GM18873 (cell line): ENCODE data around the gene POLG2.

Experiments
- ATAC-seq: cut with Tn5 transposase; IDR thresholded peaks from one replicate; pipeline ENCODE4 v1.9.1; 2021; ENCODE audit warnings: mild to moderate bottlenecking, moderate library complexity, moderate number of reproducible peaks; ENCODE audit not compliant: unreplicated experiment, low FRiP score

POLG2 gene

DNA sequence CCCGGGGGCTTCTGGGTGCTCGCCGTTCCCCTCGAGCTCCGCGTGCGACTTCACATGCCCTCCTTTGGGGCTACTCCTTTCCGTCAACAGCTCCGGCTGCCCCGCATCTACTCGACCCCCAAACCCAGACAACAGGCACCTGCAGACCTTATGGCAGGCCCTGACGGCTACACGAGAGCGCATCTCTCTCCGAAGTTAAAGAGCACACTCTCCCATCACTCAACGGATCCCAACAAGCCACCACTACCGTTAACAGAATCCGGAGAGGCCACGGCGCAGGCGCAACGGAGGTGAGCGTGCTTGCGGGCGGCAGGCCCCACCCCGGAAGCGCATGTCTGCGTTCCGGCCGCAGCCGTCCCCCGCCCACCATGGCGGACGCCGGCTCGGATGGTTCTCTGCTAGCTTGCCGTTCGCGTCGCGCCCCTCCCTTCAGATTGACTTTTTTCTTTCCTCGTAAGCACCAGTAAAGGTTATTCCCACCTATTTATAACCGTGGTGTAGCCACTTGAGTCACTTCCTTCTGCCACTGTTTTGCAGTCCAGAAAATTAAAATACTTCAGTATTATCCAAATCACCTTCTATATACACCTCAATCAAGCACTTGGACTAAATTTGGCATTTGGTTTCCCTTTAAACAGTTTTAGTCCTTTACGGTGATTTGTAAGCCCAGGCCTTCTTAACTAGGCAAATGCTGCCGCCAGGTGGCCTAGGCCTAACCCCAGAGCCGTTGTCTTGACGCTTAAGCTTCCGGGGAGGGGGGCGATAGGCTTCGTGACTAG is at the start of gene POLG2:
TSS of gene POLG2 (minus strand) at position 269 of the 779 bp plus-strand sequence. CDS start at position 183, 86 bp downstream.
- peak; percentile 80 for ATAC-seq

DNA sequence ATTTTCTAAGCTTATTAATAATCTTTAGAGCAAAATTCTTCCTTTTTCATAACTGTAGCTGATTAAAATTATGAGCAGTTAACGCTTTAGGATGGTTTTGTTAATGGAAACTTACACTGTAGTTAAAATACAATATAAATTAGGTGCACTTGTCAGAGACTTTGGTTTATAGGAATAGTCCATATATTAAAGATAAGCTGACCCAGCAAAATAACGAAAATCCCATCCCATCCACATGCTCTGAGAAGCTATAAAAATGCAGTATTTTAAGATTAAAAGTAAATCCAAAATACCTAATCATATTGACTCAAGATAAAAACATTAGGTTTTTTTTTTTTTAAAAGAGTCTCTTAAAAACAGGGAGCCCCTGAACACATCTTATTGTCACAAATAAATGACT is 47.9 kb upstream of the POLG2 start:
- no peak for ATAC-seq

DNA sequence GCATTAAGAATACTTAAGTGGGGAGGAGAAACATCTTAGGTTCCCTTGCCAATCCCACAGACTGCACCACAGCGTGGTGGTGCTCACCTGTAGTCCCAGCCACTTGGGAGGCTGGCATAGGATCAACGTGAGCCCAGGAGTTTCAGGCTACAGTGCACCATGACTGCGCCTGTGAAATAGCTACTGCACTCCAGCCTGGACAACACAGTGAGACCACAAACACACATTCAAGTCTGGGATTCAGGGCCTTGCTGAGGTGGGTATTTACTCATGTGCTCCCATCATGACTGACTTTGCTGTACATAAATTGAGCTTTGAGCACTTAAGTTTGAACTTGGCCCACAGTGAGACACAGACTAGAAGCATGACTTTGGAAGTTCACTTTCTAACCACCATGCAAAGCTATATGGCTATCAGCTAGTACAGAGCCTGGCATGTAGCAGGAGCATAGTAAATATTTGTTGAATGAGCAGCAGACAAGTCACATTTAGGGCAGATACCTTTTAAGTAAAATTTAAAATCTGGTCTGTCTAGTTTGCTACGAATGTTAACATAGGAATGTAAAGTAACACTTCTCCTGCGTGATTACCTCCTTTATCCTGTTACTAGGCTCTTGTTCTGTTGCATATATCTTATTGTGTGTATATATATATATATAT is 43.4 kb upstream of the POLG2 start:
- ATAC-seq, result no peak

DNA sequence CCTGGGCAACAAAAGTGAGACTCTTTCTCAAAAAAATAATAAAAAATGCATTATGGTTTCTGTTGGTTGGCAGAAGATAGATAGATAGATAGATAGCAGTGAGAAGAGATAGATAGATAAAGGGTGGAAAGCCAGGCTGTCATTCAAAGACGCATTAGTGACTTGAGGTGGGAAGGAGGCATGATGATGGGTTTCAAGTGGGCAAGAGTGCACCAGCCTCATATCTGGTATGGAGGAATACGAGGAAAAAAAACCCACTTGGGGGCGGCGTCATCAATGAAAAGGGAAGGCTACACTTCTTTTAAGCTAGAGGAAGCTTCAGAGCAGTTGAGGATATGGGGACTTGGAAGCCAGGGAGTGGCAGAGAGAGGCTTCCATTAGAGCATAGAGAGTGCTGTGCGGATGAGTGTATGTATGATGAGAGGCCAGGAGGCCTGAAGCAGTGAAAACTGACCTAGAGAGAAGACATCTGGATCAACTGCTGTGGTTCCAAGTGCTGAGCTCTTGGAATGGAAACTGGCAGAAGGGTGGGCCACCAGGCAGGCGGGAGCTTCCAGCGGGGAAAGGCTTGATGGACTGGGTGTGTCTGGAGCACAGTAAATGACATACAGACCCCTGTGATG is 41.8 kb upstream of the POLG2 start:
- ATAC-seq, result no peak

DNA sequence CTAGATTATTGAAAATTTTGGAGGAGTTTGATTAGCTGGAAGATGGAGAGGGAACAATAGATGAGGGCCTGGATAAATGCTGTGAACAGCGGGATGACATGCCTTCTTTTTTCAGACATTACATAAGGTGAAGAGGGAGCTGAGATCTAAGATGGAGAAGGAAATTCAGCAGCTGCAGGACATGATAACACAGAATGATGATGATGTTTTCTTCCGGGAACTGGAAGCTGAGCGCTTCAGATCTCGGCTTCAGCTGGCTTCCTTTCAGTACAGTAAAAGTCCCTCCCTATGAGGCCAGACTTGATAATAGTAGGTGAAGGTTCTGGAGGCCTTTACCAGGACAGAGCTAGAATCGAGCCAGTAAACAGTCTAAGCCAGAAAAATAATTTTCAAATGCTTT is 40.6 kb upstream of the POLG2 start:
- ATAC-seq, result no peak

DNA sequence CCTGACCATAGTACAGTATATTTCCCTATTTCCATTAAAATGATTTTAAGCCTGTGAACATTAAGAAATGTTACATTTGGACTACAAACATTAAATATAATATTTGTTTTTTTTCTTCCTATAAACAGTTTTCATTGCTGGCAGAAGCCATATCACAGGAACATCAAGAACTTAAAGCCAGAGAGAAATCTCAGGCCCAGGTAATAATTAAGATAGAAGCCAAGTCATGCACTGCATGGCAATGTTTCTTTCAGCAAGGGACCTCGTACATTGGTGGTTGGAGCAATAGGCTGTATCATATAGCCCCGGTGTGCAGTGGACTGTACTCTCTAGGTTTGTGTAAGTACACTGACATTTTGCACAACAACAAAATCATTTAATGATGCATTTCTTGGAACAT is 40.1 kb upstream of the POLG2 start:
- no peak for ATAC-seq

DNA sequence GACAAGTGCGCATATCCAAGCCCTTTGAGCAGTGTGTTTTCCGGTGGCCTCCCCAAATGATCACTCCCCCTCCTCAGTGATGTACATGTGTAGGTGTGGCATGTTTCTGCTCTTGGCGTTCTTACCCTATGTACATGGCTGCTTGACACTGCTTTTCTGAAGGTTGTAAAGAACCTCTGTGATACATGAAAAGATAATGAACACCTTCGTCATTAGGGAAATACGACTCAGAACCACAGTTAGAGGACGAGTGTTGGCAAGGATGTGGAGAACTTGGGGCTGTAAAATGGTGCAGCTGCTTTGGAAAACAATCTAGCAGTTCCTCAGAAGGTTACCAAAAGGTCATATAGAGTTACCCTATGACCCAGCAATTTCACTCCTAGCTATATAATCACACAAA is 38.5 kb upstream of the POLG2 start:
- no peak for ATAC-seq

DNA sequence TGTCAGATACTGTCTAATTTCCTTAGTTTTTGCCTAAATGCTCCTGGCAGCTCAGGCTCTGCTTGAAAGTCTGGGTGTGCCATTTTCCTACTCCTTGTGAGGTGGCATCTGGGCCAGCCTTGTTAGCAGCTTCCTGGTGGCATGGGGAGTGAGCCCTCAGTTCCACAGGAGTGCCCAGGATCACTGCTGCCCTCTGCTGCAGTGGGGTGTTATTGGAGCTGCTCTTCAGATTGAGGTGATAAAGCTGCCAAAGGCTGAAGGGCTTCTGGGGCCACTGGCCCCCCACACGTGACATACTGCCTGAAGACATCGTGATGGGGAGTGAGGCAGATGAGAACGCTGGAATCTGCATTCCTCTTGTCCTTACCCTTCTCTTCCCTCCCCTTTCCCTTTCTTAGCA is 37.3 kb upstream of the POLG2 start:
- ATAC-seq, result no peak

DNA sequence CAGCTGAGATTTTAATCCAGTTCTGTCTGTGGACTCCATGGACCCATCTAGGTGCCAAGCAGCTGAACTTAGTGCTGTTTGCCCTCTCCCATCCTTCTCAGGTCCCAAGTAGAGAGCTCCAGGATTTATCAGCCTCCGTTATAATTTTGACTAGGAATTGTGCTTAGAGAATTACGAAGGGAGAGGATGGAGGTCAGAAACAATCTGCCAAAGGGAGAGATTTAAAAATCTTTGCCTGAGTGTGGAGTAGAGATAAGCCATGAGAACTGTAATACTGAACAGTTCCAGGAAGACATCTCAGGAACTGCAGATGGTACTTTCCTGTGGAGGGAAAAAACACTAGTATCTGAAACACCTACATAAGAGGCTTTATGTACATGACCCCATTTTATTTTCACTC is 36.9 kb upstream of the POLG2 start:
- no peak for ATAC-seq

DNA sequence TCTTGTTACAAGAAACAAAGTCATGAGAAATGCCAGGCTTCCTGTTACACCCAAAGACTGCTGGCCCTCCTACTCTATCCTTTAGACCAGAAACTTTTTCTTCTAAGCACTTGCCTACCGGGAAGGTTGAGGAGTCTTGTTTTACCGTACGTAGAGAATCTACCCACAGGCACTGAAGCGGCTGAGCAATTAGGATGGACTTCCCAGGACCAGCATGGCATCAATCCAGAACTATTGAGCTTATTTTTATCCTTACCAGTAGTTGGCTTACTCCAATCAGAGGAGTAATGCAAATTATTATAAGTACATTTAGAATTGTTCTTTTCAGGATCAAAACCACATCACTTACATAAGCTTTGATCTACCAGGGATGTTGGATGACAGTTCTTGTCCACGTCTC is 35.6 kb upstream of the POLG2 start:
- ATAC-seq, result no peak

DNA sequence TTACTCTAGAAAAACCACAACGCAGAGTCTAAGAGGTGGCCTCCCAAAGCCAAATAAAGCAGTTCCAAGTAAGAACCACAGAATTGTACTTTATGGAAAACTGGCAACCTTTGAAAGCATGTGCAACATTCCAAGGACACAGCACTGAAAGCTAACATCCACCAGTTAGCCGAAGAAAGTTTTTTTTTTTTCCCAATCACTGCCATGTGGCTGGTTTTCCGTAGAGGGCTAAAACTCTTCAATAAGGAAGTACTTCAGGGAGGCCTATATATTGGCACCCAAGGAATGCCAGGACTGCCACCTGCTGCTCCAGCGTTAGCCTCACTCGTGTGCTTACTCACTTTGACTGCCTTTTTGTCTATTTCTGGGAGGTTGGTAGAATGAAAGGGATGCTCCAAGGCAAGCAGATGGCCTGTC is 35.1 kb upstream of the POLG2 start:
- ATAC-seq, result no peak

DNA sequence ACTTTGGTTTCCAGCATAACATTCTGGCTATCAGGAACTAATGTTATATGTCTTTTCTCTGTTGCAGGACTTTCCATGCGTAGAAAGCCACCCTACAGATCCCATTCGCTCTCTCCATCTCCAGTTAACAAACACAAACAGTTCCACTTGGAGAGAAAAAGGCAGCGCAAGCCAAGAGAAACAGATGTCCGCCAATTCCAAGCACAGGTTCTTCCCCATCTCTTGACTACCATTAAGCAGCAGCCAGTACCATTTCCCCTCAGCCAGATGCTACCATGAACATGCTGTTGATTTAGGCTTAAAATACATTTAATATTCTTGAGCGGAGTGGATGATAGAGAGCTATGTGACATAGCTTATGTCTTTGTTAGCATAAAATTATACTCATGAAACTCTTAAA is 32.4 kb upstream of the POLG2 start:
- no peak for ATAC-seq

DNA sequence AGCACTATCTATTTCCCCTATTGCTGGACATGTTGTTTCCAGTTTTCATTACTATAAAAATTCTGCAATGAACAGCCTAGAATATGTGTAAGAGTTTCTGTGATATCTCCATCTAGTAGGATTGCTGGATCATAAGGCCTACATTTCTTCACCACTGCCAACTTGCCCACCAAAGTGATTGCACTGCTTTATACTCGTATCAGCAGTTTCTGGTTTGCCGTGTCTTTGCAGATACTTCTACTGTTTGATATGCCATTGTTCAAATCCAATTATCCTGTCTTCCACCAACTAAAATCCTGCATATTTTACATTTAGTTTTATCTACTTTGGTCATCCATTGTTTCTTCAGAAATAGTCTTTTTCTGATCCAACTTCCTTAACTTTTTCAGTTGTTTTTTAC is 31.1 kb upstream of the POLG2 start:
- ATAC-seq, result no peak

DNA sequence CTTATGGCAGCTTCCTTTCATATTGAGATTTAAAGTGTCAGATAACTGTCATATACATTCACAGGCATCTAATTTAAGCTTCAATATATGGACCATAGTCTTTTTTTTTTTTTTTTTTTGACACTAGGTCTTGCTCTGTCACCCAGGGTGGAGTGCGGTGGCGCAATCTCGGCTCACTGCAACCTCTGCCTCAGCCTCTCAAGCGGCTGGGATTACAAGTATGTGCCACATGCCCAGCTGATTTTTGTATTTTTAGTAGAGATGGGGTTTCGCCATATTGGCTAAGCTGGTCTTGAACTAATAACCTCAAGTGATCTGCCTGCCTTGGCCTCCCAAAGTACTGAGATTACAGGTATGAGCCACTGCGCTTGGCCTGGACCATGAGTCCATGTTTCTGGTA is 23.5 kb upstream of the POLG2 start:
- no peak for ATAC-seq

DNA sequence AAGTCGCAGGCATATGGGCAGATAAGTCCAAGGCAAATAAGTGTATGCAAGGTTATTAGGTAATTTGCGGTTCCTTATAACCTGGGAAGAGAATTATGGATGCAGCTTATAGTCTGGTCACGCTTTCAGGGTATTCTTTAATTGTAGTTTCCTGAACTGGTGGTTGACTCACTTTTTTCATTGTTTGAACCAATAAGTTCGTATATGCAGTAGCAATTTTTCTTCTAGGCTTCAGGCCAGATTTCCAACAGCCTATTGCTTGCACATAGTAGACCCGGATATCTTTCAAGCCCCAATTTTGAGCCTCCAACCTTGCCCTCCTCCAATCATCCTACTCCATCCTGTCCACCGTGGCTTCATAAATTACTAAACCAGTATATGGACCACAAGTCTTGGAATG is 22.7 kb upstream of the POLG2 start:
- ATAC-seq, result no peak

DNA sequence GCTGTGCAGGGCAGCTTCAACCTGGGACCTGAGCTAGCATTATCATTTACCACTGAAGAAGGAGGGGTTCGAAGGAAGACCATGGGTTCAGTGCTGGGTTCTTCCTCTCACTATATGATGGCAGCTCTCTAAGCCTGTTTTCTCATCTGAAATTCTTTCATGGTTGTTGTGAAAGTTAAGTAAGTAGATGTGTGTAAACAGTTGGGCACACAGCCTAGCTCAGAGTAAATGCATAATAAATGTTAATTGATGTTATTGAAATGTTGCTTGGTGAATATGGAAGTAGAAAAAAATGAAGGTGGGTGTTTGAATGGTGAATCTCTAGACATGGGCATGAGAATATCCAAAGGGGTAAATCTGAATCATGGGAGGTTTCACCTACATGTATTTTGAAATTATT is 19.0 kb upstream of the POLG2 start:
- ATAC-seq, result no peak

DNA sequence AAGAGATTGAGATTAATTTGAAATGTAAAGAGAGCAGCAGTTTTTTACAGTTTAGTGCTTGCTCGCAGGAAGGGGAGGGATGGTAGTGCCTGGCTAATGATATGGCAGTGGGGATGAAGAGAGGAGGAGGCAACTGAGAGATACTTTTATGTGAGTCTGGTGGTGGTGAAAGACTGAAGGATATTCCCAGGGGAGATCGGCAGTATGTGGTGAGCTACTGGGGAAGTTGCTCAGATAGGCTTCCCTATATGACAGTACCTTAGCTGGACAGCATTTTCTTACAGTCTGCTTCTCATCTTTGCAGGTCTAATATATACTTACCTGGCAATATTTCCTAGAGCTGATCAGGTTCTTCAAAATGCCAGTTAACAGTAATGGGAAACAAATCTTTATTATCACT is 18.6 kb upstream of the POLG2 start:
- no peak for ATAC-seq

DNA sequence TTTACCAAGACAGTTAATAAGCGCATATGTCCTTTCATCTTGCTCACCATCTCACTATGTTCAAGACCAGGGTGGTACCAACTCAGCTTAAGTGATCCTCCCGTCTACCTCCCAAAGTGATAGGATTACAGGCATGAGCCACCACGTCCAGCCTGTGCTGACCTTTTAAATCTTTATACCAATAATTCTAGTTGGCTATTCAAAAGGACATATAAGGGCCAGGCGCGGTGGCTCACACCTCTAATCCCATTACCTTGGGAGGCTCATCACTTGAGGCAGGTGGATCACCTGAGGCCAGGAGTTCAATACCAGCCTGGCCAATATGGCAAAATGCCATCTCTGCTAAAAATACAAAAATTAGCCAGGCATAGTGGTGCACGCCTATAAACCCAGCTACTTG is 12.3 kb upstream of the POLG2 start:
- ATAC-seq, result no peak

DNA sequence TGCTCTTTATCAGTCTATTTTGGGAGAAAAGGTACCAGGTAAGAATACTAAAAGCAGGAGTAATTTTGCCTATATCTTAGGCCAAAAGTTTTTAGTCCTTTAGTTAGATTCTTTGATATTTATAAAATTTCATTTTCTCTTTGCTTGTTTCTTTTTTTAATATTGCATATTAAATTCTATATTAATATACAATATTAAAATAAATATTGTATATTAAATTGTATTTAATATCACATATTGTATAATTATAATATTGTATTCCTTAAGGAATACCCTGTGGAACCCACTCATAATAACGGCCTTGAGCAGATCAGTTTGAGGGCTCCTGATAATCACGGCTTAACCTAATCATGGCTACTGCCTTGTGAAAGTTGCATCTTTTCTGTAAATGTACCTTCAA is 11.8 kb upstream of the POLG2 start:
- no peak for ATAC-seq

DNA sequence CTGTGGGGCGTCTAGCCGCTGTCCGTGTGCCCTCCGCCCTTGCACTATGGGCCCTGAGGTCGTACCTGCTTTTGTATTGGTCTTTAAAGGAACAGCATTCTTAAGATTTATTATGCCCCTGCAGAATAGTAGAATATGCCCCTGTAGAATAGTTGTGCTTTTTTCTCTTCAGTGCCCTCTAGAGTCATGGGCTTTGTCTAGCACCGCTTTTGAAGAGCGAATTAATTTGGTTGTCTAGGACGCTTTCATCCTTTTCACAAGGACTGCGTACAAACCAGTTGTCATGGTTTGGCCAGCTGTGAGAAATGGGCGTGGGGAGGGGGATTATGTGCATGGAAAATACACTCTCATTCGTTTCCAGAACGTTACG is 10.5 kb upstream of the POLG2 start:
- no peak for ATAC-seq

DNA sequence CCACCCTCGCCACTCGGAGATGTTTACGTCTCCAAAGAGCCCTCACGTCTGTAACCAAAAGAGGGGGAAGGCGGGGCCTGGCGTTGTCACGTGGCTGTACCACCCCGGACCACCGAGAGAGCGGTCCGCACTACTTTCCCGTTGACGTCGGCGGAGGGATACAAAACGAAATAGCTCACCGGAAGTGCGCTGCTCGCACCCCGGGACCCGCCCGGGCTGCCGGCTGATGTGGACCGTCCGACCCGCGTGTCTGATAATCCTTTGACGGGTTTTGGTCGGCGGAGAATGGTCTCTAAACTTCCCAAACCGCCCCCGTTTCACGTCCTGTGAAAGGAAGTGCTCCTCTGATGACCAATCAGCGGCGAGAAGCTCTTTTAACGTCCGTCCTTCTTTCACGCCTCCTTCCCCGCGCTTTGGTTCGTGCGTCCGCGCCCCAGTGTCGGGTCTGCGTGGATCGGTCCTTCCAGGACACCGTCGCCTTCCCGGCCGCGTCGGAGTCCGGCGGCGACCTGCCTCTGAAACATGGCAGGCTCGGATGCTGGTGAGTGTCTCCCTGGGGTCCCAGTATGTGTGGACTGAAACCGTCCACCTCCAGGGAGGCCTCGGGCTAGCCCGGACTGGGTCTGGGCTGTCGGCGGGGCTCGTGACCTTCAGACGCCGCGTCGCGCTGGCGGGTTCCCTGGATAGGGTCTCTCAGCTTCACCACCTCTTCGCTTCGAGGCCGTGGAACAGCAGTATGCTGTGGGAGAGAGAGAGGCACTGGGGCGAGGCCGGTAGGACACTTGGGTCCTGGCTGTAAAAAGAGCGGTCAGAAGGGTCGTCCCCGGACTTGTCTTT is 9.9 kb upstream of the POLG2 start, which contains the start of gene CEP95:
TSS of gene CEP95 (plus strand) at position 402 of the 837 bp plus-strand sequence. CDS start at position 523, 121 bp downstream.
- peak; percentile 46 for ATAC-seq
